AG10803 (cell line): ENCODE data around the gene TIMM29.
A peak's percentile ranks its signal among the peaks of the same experiment; 100 is the strongest.
"Not testable (repeated sequence)": the region's sequence is repeated elsewhere in the genome, so short reads cannot be mapped to it uniquely, and the experiment has no call there.

ENCODE experiments used
- DNase-seq: peaks from one replicate; pipeline ENCODE4 v3.0.0; 2010; ENCODE audit warnings: low read depth
- H3K4me3 ChIP-seq: 2 replicates; pipeline ENCODE4 v1.5.1; 2011; ENCODE audit warnings: mild to moderate bottlenecking, low read length, control low read depth
- CTCF ChIP-seq: conservative IDR thresholded peaks from 2 replicates; pipeline ENCODE4 v1.5.1; 2011; ENCODE audit warnings: mild to moderate bottlenecking, low read length, control low read depth, inconsistent platforms

Gene TIMM29

DNA sequence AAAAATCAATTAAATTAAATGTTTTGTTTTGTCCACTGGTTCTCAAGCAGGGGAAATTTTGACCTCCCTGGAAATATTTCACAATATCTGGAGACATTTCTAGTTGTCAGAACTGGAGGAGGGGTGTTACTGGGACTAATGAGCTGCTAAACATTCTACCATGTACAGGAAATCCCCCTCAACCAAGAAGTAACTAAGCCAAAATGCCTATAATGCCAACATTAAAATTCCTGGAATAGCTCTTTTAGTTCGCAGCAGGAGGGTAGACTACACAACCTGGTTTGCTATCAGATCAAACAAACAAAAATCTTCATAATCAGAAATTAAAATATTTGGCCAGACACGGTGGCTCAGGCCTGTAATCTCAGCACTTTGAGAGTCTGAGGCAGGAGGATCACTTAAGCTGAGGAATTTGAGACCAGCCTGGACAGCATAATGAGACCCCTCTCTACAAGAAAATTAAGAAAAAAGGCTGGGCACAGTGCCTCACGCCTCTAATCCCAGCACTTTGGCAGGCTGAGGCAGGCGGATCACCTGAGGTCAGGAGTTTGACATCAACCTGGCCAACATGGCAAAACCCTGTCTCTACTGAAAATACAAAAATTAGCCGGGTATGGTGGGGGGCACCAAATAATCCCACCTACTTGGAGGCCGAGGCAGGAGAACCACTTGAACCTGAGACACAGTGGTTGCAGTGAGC is 18.5 kb downstream of the TIMM29 start:
- no peak overlapping the region for H3K4me3 ChIP-seq
- DNase-seq, result peak; percentile 79
- no peak for TF ChIP-seq CTCF

- no peak for TF ChIP-seq CTCF
- no peak for DNase-seq
- no peak overlapping the region for H3K4me3 ChIP-seq
Measured at GRCh38 chr19:10952809-10953208, 24.2 kb downstream of the TIMM29 start.

DNA sequence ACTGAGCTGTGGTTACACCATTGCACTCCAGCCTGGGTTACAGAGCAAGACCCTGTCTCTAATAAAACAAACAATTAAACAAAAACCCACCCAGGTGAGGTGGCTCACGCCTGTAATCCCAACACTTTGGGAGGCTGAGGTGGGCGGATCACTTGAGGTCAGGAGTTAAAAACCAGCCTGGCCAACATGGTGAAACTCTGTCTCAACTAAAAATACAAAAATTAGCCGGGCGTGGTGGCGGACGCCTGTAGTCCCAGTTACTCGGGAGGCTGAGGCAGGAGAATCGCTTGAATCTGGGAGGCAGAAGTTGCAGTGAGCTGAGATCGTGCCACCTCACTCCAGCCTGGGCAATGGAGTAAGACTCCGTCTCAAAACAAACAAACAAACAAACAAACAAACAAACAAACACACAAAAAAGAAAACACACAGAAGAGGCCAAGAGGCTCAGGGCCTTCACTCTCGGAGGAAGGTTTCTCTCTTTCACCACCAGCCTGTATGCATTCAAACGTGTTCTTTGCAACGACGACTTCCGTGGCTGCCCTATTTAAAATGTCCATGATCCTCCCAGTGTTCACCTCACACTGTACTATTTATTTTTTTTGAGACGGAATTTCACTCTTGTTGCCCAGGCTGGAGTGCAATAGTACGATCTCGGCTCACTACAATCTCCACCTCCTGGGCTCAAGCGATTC is 30.8 kb downstream of the TIMM29 start:
- H3K4me3 ChIP-seq, DNase-seq: not testable (repeated sequence)

GRCh38 chr19:10960314-10961072 is 31.9 kb downstream of the TIMM29 start, which contains the start of gene SMARCA4:
SMARCA4 (plus strand) TSS chr19:10961030; CDS start chr19:10984152, 23,122 bp downstream.
- no peak for TF ChIP-seq CTCF
- DNase-seq, result peak; percentile 94
- H3K4me3 ChIP-seq, result peak within 1 kb of the TSS; percentile 90

DNA sequence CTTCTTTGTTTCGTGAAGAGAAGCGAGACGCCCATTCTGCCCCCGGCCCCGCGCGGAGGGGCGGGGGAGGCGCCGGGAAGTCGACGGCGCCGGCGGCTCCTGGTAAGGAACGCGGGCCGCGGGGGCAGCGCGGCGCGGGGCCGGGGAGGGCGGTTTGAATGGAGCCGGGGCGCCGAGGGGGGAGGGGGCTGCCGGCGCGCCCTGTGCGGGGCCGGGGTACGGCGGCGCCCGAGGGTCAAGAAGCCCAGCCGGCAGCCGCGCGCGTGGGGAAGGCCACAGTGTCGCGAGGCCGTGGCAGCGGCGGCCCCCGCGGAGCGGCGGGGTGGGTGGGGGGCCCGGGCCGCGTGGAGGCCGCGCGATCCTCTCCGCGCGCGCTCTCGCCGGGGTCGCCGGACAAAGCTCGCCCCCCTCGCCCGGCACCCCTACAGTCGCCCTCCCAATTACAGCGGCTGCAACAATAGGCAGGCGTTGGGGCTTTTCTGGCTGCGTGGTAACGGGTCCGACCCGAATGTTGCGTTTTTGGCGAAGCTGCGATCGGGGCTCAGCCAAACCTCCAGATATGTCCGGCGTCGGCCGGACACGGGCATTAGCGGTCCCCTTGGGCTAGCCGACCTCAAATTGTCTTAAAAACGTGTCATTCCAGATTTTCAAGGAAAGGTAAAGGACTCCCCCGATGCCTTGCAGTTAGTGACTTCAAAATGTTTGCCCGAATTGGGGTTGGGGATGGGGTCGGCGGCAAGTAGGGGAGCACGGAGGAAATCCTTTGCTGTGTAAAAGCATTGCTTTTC is 32.7 kb downstream of the TIMM29 start:
- DNase-seq, result peak; percentile 20
- peak overlapping the region; percentile 90 for H3K4me3 ChIP-seq
- TF ChIP-seq CTCF, result no peak

- no peak overlapping the region; the same call in 1 of the 2 replicates for H3K4me3 ChIP-seq
- no peak for DNase-seq
- TF ChIP-seq CTCF, result no peak
Measured at GRCh38 chr19:10962863-10963262, 34.3 kb downstream of the TIMM29 start.

DNA sequence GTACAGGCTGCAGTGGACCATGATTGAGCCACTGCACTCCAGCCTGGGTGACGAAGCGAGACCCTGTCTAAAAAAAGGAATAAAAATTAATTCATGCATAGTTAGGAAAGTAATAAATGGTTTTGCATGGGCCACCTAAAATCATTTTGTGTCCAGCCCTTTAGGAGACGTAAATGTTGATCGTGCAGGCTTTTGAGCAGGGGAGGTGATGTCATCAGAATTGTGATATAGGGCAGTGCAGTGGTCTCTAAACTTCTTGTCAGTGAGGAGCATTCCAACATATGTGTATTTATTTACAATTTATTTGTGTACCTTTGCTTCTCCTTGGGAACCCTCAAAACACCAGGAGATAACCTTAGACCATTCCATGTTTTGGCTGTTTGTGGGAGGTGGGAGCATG is 35.3 kb downstream of the TIMM29 start:
- H3K4me3 ChIP-seq, result no peak overlapping the region
- TF ChIP-seq CTCF, result no peak
- DNase-seq, result no peak
